Muscle of back (tissue), 11 donors: ENCODE data around the gene CYB5A. TPM values are rescaled to one million over a fixed set of nuclear protein-coding genes. Genes with fewer than 3 reads are reported as not detected.
A peak's percentile ranks its signal among the peaks of the same experiment; 100 is the strongest.

Experiments
- DNase-seq, 3 donors: peaks; one replicate each; pipeline versions ENCODE4 v3.0.0 to v3.0.0-alpha.2; 2013
- polyA plus RNA-seq, 10 donors: library from polyadenylated mRNA; unstranded; fragments of 120-200 nt; gene quantifications; one replicate each; pipeline ENCODE4 v1.2.1, GENCODE V29; 2013; ENCODE audit not compliant: insufficient read length in 10 of 10

CYB5A gene
- polyA plus RNA-seq, 10 donors, result 23.6 to 44.4 (median 29.6) TPM

DNA sequence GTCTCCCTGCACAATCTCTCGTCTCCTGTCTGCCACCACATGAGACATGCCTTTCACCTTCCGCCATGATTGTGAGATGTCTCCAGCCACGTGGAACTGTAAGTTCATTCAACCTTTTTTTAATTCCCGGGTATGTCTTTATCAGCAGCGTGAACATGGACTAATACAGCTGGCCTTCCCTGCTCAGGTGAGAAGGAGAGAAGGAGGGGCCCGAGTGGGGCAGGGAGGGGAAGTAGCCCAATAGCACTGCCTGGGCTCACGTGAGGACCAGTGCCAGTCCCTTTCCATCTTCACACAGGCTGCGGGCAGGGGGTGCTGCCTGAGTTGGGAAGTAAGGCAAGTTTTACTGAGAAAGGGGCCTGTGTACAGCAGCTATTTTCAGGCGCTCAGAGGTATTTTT is 70.7 kb downstream of the CYB5A start:
- no peak for DNase-seq

- DNase-seq, result no peak
Measured at GRCh38 chr18:74219056-74219455, 72.7 kb downstream of the CYB5A start.

- no peak for DNase-seq
Measured at GRCh38 chr18:74217476-74218143, 74.2 kb downstream of the CYB5A start.

DNA sequence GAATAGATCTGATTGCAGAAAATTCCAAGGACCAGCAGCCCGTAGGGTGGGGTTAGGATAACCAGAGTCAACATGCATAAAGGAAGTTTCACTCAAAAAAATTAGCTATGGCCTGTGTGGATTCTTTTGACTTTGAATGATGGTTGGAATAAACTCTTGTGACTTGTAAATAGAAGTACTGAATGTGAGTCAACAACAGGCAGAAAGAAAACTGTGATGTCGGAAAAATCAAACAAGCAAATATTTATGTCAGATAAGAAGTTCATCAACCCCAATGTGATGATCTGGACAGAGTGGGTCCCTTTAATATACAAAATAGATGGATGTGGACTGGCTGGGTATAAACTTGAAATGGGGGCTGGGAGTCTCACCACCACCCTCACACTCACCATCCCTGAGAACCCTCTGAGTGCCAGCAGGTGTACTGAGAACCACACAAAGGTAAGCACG is 75.1 kb downstream of the CYB5A start:
- DNase-seq, result no peak

GRCh38 chr18:74215863-74216262 is 75.9 kb downstream of the CYB5A start:
- no peak for DNase-seq

DNA sequence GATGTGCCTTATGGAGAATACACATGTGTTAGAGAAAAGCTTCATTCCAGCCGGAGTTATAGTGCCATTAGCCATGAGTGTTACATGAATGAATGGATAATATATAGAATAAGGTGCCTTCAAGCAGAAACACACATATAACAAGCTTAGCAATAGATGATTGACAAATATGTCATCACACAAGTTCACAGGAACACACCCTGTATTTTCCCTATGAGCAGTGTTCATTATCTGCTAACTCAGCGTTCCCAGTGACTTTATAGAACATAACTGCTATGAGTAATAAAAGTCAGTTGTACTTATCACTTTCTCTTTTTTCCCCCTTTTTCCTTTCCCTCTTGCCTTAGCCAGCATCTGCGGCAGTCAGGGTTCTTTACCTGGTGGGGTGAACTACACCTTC is 78.3 kb downstream of the CYB5A start:
- no peak for DNase-seq

- DNase-seq, result no peak
Measured at GRCh38 chr18:74204526-74205152, 87.1 kb downstream of the CYB5A start.

DNA sequence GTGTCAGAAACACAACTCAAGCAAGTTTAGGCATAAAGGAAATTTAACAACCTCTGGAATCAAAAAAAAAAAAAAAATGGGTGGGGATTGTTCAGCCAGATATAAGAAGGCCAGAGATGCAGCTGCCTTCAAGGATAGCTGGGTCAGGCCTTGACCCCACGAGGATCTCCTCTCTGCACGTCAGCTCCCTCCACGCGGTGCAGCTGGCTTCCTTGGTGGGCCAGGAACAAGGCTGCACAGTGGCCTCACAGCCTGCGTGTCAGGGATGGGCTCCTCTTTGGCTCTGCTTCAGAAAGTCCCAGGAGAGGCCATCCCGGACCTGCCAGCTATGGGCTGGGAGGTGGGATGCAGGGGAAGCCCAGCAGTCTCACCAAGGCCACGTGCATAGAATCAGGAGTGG is 88.0 kb downstream of the CYB5A start:
- peak in 1 of 3 donors; percentile 35 for DNase-seq

Other genes with a start within 250 kb of the CYB5A start
- gene FBXO15, start 144.1 kb downstream of the CYB5A start, polyA plus RNA-seq, result 1 to 10 TPM in 2 of 10 donors, under 1 TPM in 8; 0.39 to 1.8 (median 0.70) TPM
- 10 to 100 TPM; 43.3 to 54.9 (median 47.5) TPM for gene TIMM21, start 143.4 kb downstream of the CYB5A start, polyA plus RNA-seq
- under 1 TPM in 2 of 10 donors, not detected in 8; 0.03 to 0.11 TPM for gene C18orf63, start 23.9 kb upstream of the CYB5A start, polyA plus RNA-seq
- 10 to 100 TPM in 5 of 10 donors, 1 to 10 TPM in 5; 3.9 to 16.4 (median 9.5) TPM for gene DIPK1C, start 165.3 kb upstream of the CYB5A start, polyA plus RNA-seq
- 10 to 100 TPM; 49.8 to 70.6 (median 57.3) TPM for gene CNDP2, start 204.4 kb upstream of the CYB5A start, polyA plus RNA-seq
- under 1 TPM in 8 of 10 donors, not detected in 2; 0.11 to 0.50 (median 0.20) TPM for gene CNDP1, start 242.5 kb upstream of the CYB5A start, polyA plus RNA-seq